K562 (cell line): ENCODE measurements around the gene MPG. TPM values are rescaled to one million over a fixed set of nuclear protein-coding genes. Genes with fewer than 3 reads are reported as not detected.

Experiments used
- ATAC-seq: fragments of 200-7000 bp; cut with Tn5 transposase; 3 replicates; pipeline ENCODE4 v1.9.1; 2020; ENCODE audit warnings: moderate library complexity
- BruUV-seq: library from RNA; stranded (reverse); fragments of 400-500 nt; replicated peaks from 2 replicates; lab custom pipeline; 2021; lab: Mats Ljungman, UMichigan
- CTCF ChIA-PET: fragments of 300-600 bp; formaldehyde crosslinking; extraction: SDS; loops from one replicate; lab custom pipeline; 2021; ENCODE audit warnings: low intra/inter-chr PET ratio; lab: Yijun Ruan, JAX
- POLR2A ChIA-PET: fragments of 300-600, 350-650 bp; sonication (Branson Sonifier 250); formaldehyde crosslinking; extraction: SDS; loops from one replicate; lab custom pipeline; 2021; ENCODE audit warnings: antibody characterized with exemption, inconsistent platforms; lab: Yijun Ruan, JAX
- DNase-seq, 4 experiments: peaks; one replicate each; pipeline versions ENCODE4 v3.0.0 to v3.0.0-alpha.2; 2011 to 2018; ENCODE audit warnings: low spot score in 3 of 4, mixed read lengths in 3 of 4; ENCODE audit errors: extremely low read depth in 1 of 4
- FAIRE-seq: peaks from 2 replicates; lab custom pipeline; 2011; peaks lifted over from hg19 to GRCh38; lab: Jason Lieb, UNC
- H2AFZ ChIP-seq: 2 replicates; pipeline ENCODE4 v1.6.0; 2011; ENCODE audit warnings: low read depth, low read length, control low read depth, inconsistent platforms
- H3K27ac ChIP-seq: fragments of 200-600 bp; 3 replicates; pipeline ENCODE4 v1.8.0; 2011; ENCODE audit warnings: low read depth, mild to moderate bottlenecking, control low read depth, inconsistent platforms, low read length, moderate library complexity, mixed read lengths; ENCODE audit errors: extremely low read depth
- H3K27me3 ChIP-seq, 2 experiments: fragments of 300-600 bp in 1 of 2; 2 replicates in 1 of 2; 3 replicates in 1 of 2; pipeline versions ENCODE4 v1.6.0 to v1.8.0; 2011; ENCODE audit warnings: inconsistent platforms in 2 of 2, low read length in 2 of 2, mild to moderate bottlenecking in 1 of 2, mixed read lengths in 1 of 2, moderate library complexity in 1 of 2; ENCODE audit not compliant: control insufficient read depth in 2 of 2, insufficient read depth in 2 of 2
- H3K36me3 ChIP-seq: fragments of 300-600 bp; 3 replicates; pipeline ENCODE4 v1.8.0; 2011; ENCODE audit warnings: mild to moderate bottlenecking, low read length, inconsistent platforms; ENCODE audit not compliant: control insufficient read depth, insufficient read depth
- H3K4me1 ChIP-seq, 2 experiments: fragments of 200-600 bp in 1 of 2; replicated peaks in 1 of 2; 2 replicates in 1 of 2; 3 replicates in 1 of 2; pipeline versions ENCODE4 v1.5.1 to v1.8.0; 2011; ENCODE audit warnings: inconsistent platforms in 2 of 2, low read length in 2 of 2, mild to moderate bottlenecking in 1 of 2, mixed read lengths in 1 of 2, moderate library complexity in 1 of 2; ENCODE audit not compliant: control insufficient read depth in 2 of 2, insufficient read depth in 2 of 2
- H3K4me2 ChIP-seq: 2 replicates; pipeline ENCODE4 v1.6.1; 2011; ENCODE audit warnings: low read length, control low read depth, inconsistent platforms, mixed read lengths; ENCODE audit not compliant: insufficient read depth
- H3K4me3 ChIP-seq: fragments of 200-600 bp; sonication (generic), shearing (Covaris generic); 2 replicates; pipeline ENCODE4 v1.5.1; 2016; ENCODE audit warnings: control low read depth, inconsistent platforms
- H3K79me2 ChIP-seq: fragments of 200-600 bp; 3 replicates; pipeline ENCODE4 v1.8.0; 2011; ENCODE audit warnings: low read length, inconsistent platforms; ENCODE audit not compliant: control insufficient read depth, insufficient read depth
- H3K9ac ChIP-seq, 2 experiments: 2 replicates each; pipeline versions ENCODE4 v1.6.0 to v1.6.1; 2011; ENCODE audit warnings: low read depth in 2 of 2, low read length in 2 of 2, control low read depth in 1 of 2, inconsistent platforms in 1 of 2, mild to moderate bottlenecking in 1 of 2, mixed read lengths in 1 of 2; ENCODE audit not compliant: insufficient read depth in 1 of 2
- H3K9me1 ChIP-seq: one replicate; pipeline ENCODE4 v1.6.0; 2011; ENCODE audit warnings: inconsistent platforms, mild to moderate bottlenecking, low read length, moderate library complexity; ENCODE audit not compliant: control insufficient read depth, insufficient read depth
- H3K9me3 ChIP-seq: replicated peaks from 2 replicates; pipeline ENCODE4 v1.5.1; 2011; ENCODE audit warnings: low read depth, low read length, inconsistent platforms; ENCODE audit not compliant: control insufficient read depth, insufficient read depth
- H4K20me1 ChIP-seq: replicated peaks from 2 replicates; pipeline ENCODE4 v1.6.1; 2011; ENCODE audit warnings: low read length, inconsistent platforms, mixed read lengths; ENCODE audit not compliant: control insufficient read depth, insufficient read depth
- CCAR2 ChIP-seq: fragments of 200-400 bp; formaldehyde crosslinking; IDR thresholded peaks from 2 replicates; pipeline ENCODE4 v1.6.1; 2017; ENCODE audit warnings: mild to moderate bottlenecking, low read depth, low read length
- CREM ChIP-seq: IDR thresholded peaks from 2 replicates; pipeline ENCODE4 v1.6.1; 2014; ENCODE audit warnings: antibody characterized with exemption, low read depth
- FOXK2 ChIP-seq, 2 experiments: fragments of 450-650 bp; IDR thresholded peaks in 1 of 2; conservative IDR thresholded peaks in 1 of 2; 2 replicates each; pipeline ENCODE4 v1.6.1; 2016; ENCODE audit warnings: low read depth in 2 of 2, mild to moderate bottlenecking in 1 of 2
- GATA2 ChIP-seq: sonication (generic); formaldehyde crosslinking; IDR thresholded peaks from 2 replicates; pipeline ENCODE4 v1.4.0; 2020; ENCODE audit warnings: mild to moderate bottlenecking, missing genetic modification reagents
- HDAC2 ChIP-seq: fragments of 450-650 bp; IDR thresholded peaks from 2 replicates; pipeline ENCODE4 v1.6.1; 2016; ENCODE audit warnings: mild to moderate bottlenecking
- HDAC3 ChIP-seq: fragments of 450-650 bp; IDR thresholded peaks from 2 replicates; pipeline ENCODE4 v1.6.1; 2018; ENCODE audit warnings: borderline replicate concordance, mild to moderate bottlenecking, moderate library complexity; ENCODE audit not compliant: partially characterized antibody
- HNRNPUL1 ChIP-seq: fragments of 200-400 bp; formaldehyde crosslinking; IDR thresholded peaks from 2 replicates; pipeline ENCODE4 v1.6.1; 2017; ENCODE audit warnings: low read length
- MAZ ChIP-seq, 2 experiments: fragments of 450-650 bp in 1 of 2; sonication (generic) in 1 of 2; formaldehyde crosslinking; IDR thresholded peaks in 1 of 2; conservative IDR thresholded peaks in 1 of 2; 2 replicates each; pipeline versions ENCODE4 v1.4.0 to v1.5.0; 2020; ENCODE audit warnings: mild to moderate bottlenecking in 1 of 2, missing genetic modification reagents in 1 of 2
- POLR2H ChIP-seq: IDR thresholded peaks from 2 replicates; pipeline ENCODE4 v1.6.1; 2016; ENCODE audit warnings: missing genetic modification characterization, low read depth, mild to moderate bottlenecking, control low read depth, missing compliant biosample characterization, moderate library complexity
- SETDB1 ChIP-seq: IDR thresholded peaks from one replicate; pipeline ENCODE4 v1.6.1; 2012; ENCODE audit warnings: low read length, control low read depth, inconsistent platforms
- SRSF3 ChIP-seq: fragments of 200-400 bp; formaldehyde crosslinking; IDR thresholded peaks from 2 replicates; pipeline ENCODE4 v1.6.1; 2016; ENCODE audit warnings: mild to moderate bottlenecking, low read length, moderate library complexity; ENCODE audit not compliant: insufficient read depth
- TCF3 ChIP-seq: sonication (generic); formaldehyde crosslinking; IDR thresholded peaks from 2 replicates; pipeline ENCODE4 v1.4.0; 2020; ENCODE audit warnings: mild to moderate bottlenecking, missing genetic modification reagents
- XRCC3 ChIP-seq: fragments of 450-650 bp; IDR thresholded peaks from 2 replicates; pipeline ENCODE4 v1.6.1; 2017; ENCODE audit warnings: mild to moderate bottlenecking, moderate library complexity
- ZFP36 ChIP-seq: fragments of 150-350 bp; IDR thresholded peaks from 2 replicates; pipeline ENCODE4 v1.6.1; 2018; ENCODE audit warnings: low read length, low read depth; ENCODE audit not compliant: partially characterized antibody
- ZNF316 ChIP-seq: fragments of 450-650 bp; IDR thresholded peaks from 2 replicates; pipeline ENCODE4 v1.6.1; 2016
- ZSCAN29 ChIP-seq: fragments of 450-650 bp; IDR thresholded peaks from 2 replicates; pipeline ENCODE4 v1.6.1; 2017
- WGBS: fragments of 100-300 bp; shearing (Covaris generic); methylation state at CpG from one replicate; pipeline ENCODE4 v1.1.6; 2016; ENCODE audit warnings: low coverage, mixed read lengths; ENCODE audit not compliant: insufficient coverage; ENCODE audit errors: missing lambda C conversion rate; 5-methylcytosine and 5-hydroxymethylcytosine counted together
- in situ Hi-C: fragments of 300-500 bp; cut with MboI; formaldehyde crosslinking; loops from 4 replicates; pipeline ENCODE4 v1.15.0; 2018; ENCODE audit warnings: inconsistent platforms, mixed read lengths
- intact Hi-C: fragments of 100-400 bp; cut with micrococcal nuclease; formaldehyde crosslinking; loops from 2 replicates; pipeline ENCODE4 v1.14.2; 2022
- polyA plus RNA-seq, 8 experiments: library from polyadenylated mRNA; depleted of rRNA in 4 of 8; stranded (reverse) in 5 of 8; unstranded in 3 of 8; fragments of >200 nt; fragmentation: Nextera tagmentation in 2 of 8; fragmentation: Illumina TruSeq in 1 of 8; extraction: Ambion mirVana in 2 of 8; extraction: Trizol in 1 of 8; gene quantifications; 2 replicates each; pipeline versions ENCODE4 v1.2.1 to v1.2.3, GENCODE V29; 2011 to 2014; ENCODE audit warnings: inconsistent platforms in 1 of 8, missing spikeins in 1 of 8
- total RNA-seq, 7 experiments: library from RNA; depleted of rRNA in 6 of 7; stranded (reverse); fragments of >200 nt in 6 of 7; fragmentation: Illumina TruSeq in 2 of 7; extraction: Trizol in 2 of 7; gene quantifications; 2 replicates each; pipeline versions ENCODE4 v1.2.1 to v1.2.3, GENCODE V29; 2011 to 2021; ENCODE audit warnings: low replicate concordance in 1 of 7
- TF ChIP-seq, protein P1 (sequence below), 3 experiments: IDR thresholded peaks in 2 of 3; conservative IDR thresholded peaks in 1 of 3; 2 replicates each; pipeline ENCODE4 v1.5.1; 2011 to 2012; ENCODE audit warnings: low read length in 3 of 3, mild to moderate bottlenecking in 3 of 3, control low read depth in 2 of 3, improper control_type of control experiment in 1 of 3, inconsistent platforms in 1 of 3, low read depth in 1 of 3, mixed read lengths in 1 of 3, moderate library complexity in 1 of 3; ENCODE audit not compliant: insufficient read depth in 2 of 3
- TF ChIP-seq, protein P2 (sequence below): fragments of 450-650 bp; IDR thresholded peaks from 2 replicates; pipeline ENCODE4 v1.6.1; 2017; ENCODE audit warnings: mild to moderate bottlenecking, moderate library complexity

MPG gene
- total and polyA plus RNA-seq, 9 of the 15 experiments (the other 6 are each of a cell fraction or from before 2014, with no cell fraction given) = 0.42 to 226 (median 36.2) TPM

DNA sequence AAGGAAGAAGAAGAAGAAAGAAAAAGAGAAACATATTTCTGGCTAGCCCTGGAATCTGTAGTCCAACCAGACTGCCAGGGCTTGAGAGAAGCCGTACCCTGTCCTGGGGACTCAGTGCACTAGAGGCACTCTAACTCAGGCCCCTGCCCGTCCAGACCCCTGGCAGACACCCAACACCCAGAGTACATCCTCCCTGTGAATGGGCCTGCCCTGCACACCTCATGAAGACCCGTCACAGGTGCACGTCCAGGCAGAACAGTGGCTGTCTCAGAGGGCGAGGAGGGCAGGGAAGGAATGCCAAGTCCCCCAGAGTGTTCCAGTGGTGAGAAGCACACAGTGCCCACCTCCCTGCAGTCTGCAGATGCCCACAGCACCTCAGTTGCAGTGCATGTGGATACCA lies 23.0 kb downstream of the MPG start:
- Histone ChIP-seq H3K27me3 (no peaks in the 10 kb centered on the region), H3K4me3 (no peak overlapping the region), H3K9me3 (no peaks in the 10 kb centered on the region), H3K9me1 (no peaks in the 10 kb centered on the region), H3K36me3 (peaks cover 41% of the 10 kb centered on the region; the same call in 2 of the 3 replicates), H3K9ac (peak overlapping the region in 1 of 2 experiments; percentile 41; a peak in 1 of 4 replicates), H3K4me2 (no peak overlapping the region), H3K4me1 (peaks cover 17 to 55% of the 10 kb centered on the region in 2 experiments; a peak in 4 of 5 replicates), H3K79me2 (no peaks in the 10 kb centered on the region; the same call in 2 of the 3 replicates), H2AFZ (no peak overlapping the region), H3K27ac (no peak overlapping the region), H4K20me1 (no peaks in the 10 kb centered on the region)
- no TSS peak for BruUV-seq
- no peak for TF ChIP-seq CREM
- TF ChIP-seq ZSCAN29 = no peak
- no peak for TF ChIP-seq XRCC3
- TF ChIP-seq CCAR2 = no peak
- no peak for TF ChIP-seq MAZ (CRISPR knock-in tag; conservative IDR thresholded peaks at IDR 0.05 in 1 of 2, IDR thresholded peaks at IDR 0.05 in 1 of 2)
- TF ChIP-seq ZFP36 = no peak
- TF ChIP-seq SRSF3 = no peak
- no peak for TF ChIP-seq FOXK2 (conservative IDR thresholded peaks at IDR 0.05 in 1 of 2, IDR thresholded peaks at IDR 0.05 in 1 of 2; ENCODE audit: low read depth in 2 of 2)
- TF ChIP-seq HDAC3 = no peak
- no peak for TF ChIP-seq HDAC2
- TF ChIP-seq POLR2H = no peak
- TF ChIP-seq ZNF316 = no peak
- TF ChIP-seq TCF3 (CRISPR knock-in tag) = no peak
- no peak for TF ChIP-seq SETDB1
- no peak for TF ChIP-seq GATA2 (CRISPR knock-in tag)
- TF ChIP-seq HNRNPUL1 = no peak
- TF ChIP-seq, protein P1, sequence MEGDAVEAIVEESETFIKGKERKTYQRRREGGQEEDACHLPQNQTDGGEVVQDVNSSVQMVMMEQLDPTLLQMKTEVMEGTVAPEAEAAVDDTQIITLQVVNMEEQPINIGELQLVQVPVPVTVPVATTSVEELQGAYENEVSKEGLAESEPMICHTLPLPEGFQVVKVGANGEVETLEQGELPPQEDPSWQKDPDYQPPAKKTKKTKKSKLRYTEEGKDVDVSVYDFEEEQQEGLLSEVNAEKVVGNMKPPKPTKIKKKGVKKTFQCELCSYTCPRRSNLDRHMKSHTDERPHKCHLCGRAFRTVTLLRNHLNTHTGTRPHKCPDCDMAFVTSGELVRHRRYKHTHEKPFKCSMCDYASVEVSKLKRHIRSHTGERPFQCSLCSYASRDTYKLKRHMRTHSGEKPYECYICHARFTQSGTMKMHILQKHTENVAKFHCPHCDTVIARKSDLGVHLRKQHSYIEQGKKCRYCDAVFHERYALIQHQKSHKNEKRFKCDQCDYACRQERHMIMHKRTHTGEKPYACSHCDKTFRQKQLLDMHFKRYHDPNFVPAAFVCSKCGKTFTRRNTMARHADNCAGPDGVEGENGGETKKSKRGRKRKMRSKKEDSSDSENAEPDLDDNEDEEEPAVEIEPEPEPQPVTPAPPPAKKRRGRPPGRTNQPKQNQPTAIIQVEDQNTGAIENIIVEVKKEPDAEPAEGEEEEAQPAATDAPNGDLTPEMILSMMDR (IDR thresholded peaks at IDR 0.05 in 2 of 3, conservative IDR thresholded peaks at IDR 0.05 in 1 of 3; ENCODE audit: insufficient read depth in 2 of 3, low read depth in 1 of 3, low read length in 3 of 3) = no peak
- TF ChIP-seq, protein P2, sequence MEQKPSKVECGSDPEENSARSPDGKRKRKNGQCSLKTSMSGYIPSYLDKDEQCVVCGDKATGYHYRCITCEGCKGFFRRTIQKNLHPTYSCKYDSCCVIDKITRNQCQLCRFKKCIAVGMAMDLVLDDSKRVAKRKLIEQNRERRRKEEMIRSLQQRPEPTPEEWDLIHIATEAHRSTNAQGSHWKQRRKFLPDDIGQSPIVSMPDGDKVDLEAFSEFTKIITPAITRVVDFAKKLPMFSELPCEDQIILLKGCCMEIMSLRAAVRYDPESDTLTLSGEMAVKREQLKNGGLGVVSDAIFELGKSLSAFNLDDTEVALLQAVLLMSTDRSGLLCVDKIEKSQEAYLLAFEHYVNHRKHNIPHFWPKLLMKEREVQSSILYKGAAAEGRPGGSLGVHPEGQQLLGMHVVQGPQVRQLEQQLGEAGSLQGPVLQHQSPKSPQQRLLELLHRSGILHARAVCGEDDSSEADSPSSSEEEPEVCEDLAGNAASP = no peak
- DNase-seq (no peak), ATAC-seq (no peak), FAIRE-seq (no peak)
- in situ Hi-C loops = no loop called here
- intact Hi-C loops = no loop called here
- ChIA-PET CTCF (no interaction called here), POLR2A (no interaction called here)
- WGBS = 92% methylated on average over 5 of the region's 5 CpGs
